GM18499 (cell line): ENCODE data around the gene ZNF75A.

Source experiments
- ATAC-seq: cut with Tn5 transposase; IDR thresholded peaks from one replicate; pipeline ENCODE4 v1.9.1; 2021; ENCODE audit warnings: moderate number of reproducible peaks; ENCODE audit not compliant: insufficient read depth, unreplicated experiment

Gene ZNF75A

DNA sequence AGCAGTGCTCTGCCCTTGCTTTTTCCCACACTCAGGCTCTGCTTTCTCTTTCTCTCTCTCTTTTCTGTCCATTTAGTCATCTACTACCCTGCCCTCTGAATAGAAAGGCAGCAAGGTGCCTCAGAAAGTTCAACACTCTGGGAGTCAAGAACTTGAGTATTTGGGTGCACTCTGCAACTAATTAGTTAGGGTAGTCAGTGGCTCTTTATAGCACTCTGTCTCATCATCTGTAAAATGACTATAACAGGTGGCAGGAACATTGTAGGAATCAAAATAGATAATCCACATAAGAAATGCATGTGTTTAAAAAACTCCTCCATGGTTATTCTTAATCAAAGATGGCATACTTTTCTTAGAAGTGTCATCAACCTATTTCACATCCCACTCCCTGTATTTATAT, 57.6 kb downstream of the ZNF75A start:
- no peak for ATAC-seq

DNA sequence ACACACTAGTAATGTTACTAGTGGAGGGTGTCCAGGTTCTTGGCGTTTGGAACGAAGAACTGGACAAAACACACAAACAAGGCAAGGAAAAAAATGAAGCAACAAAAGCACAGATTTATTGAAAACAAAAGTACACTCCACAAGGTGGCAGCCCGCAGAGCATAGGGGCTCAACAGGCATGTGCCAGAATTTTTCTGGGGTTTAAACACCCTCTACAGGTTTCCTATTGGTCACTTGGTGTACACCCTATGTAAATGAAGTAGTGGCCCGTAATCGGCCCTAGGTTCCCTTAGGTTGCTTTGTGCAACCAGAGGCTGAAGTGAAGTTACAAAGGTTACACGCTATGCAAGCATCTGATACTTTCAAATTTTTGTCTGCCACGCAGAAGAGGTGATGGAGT, 58.5 kb downstream of the ZNF75A start:
- ATAC-seq = no peak

DNA sequence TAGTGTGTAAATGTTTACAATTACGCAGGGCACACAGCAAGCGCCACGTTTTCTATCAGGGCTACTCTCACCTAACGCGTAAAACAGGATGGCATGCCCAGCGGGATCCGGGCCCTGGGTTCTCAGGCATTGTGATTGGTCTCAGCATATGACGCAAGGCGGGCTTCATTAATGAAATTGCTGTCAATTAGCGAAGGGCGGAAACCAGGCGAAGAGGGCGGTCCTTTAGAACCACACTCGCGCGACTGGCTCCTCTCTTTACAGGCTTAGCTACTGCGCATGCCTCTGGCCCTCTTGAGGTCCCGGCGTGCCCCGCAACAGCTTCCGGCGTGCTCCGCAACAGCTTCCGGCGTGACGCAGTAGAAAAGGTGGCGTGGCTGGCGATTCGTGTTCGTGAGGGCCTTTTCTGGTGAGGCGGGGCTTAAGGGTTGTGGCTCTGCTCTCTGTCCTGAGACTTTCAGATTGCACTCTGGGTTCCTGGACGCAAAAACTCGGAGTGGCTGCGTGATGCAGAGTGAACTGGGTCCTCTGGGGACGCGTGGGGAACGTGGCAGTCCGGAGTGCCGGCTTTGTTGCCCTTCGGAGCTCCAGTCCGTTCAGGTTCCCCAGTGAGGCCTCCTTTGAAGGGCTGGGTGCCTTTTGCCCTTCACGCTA, 59.6 kb downstream of the ZNF75A start:
- ATAC-seq = no peak
